ENCODE data around the gene IQSEC1. TPM values are rescaled to one million over a fixed set of nuclear protein-coding genes. Genes with fewer than 3 reads are reported as not detected.

The IQSEC1 gene
- polyA plus RNA-seq, 3 donors from 2014 or later: 9.0 to 40.5 (median 15.3) TPM

GRCh38 chr3:13112521-13113345, 39.5 kb upstream of the IQSEC1 start:
- H3K4me3 Mint-ChIP-seq: no peak overlapping the region
- H3K4me1 Mint-ChIP-seq: peaks cover 7 to 8% of the 10 kb centered on the region in 2 donors
- H3K27me3 Mint-ChIP-seq (ENCODE audit: low read depth in 3 of 3): peaks cover 2 to 4% (median 2%) of the 10 kb centered on the region in 3 donors
- DNase-seq: no peak
- no peaks in the 10 kb centered on the region for H3K9me3 Mint-ChIP-seq
- H3K36me3 Mint-ChIP-seq: no peaks in the 10 kb centered on the region
- no peak overlapping the region for H3K27ac Mint-ChIP-seq

- Mint-ChIP-seq H3K36me3 (no peaks in the 10 kb centered on the region), H3K4me3 (no peak overlapping the region), H3K4me1 (peaks cover 7 to 8% of the 10 kb centered on the region in 2 donors), H3K27me3 (ENCODE audit: low read depth in 3 of 3) (peaks cover 2 to 4% (median 2%) of the 10 kb centered on the region in 3 donors), H3K9me3 (no peaks in the 10 kb centered on the region), H3K27ac (peak overlapping the region in 1 of 6 donors; percentile 16)
- DNase-seq: no peak
These were observed 38.8 kb upstream of the IQSEC1 start for GRCh38 chr3:13111873-13112520.

GRCh38 chr3:13111173-13111872, 38.1 kb upstream of the IQSEC1 start:
- Mint-ChIP-seq H3K4me1 (peaks cover 7 to 8% of the 10 kb centered on the region in 2 donors), H3K27me3 (ENCODE audit: low read depth in 3 of 3) (peaks cover 2 to 4% (median 2%) of the 10 kb centered on the region in 3 donors), H3K36me3 (no peaks in the 10 kb centered on the region), H3K4me3 (no peak overlapping the region), H3K9me3 (no peaks in the 10 kb centered on the region), H3K27ac (peak overlapping the region in 2 of 6 donors; percentile 21 to 74)
- DNase-seq: no peak

GRCh38 chr3:13110678-13111116, 37.5 kb upstream of the IQSEC1 start:
- peaks cover 2 to 4% (median 2%) of the 10 kb centered on the region in 3 donors for H3K27me3 Mint-ChIP-seq (ENCODE audit: low read depth in 3 of 3)
- H3K9me3 Mint-ChIP-seq: no peaks in the 10 kb centered on the region
- peak overlapping the region in 3 of 6 donors; percentile 55 to 74 (median 74) for H3K27ac Mint-ChIP-seq
- H3K4me1 Mint-ChIP-seq: peaks cover 7 to 8% of the 10 kb centered on the region in 2 donors
- peak; percentile 26 to 37 (median 30) for DNase-seq
- H3K4me3 Mint-ChIP-seq: no peak overlapping the region
- H3K36me3 Mint-ChIP-seq: no peaks in the 10 kb centered on the region

- Mint-ChIP-seq H3K27ac (no peak overlapping the region), H3K27me3 (ENCODE audit: low read depth in 3 of 3) (peaks cover 0 to 7% (median 2%) of the 10 kb centered on the region in 3 donors), H3K36me3 (no peaks in the 10 kb centered on the region), H3K4me3 (no peak overlapping the region), H3K9me3 (no peaks in the 10 kb centered on the region), H3K4me1 (peaks cover 7 to 8% of the 10 kb centered on the region in 2 donors)
- DNase-seq: no peak
These were observed 36.3 kb upstream of the IQSEC1 start for GRCh38 chr3:13109516-13109915.

GRCh38 chr3:13108861-13109260, 35.6 kb upstream of the IQSEC1 start:
- H3K4me3 Mint-ChIP-seq: no peak overlapping the region
- peaks cover 0 to 10% (median 2%) of the 10 kb centered on the region in 3 donors for H3K27me3 Mint-ChIP-seq (ENCODE audit: low read depth in 3 of 3)
- H3K4me1 Mint-ChIP-seq: peaks cover 7 to 8% of the 10 kb centered on the region in 2 donors
- H3K36me3 Mint-ChIP-seq: no peaks in the 10 kb centered on the region
- DNase-seq: no peak
- no peaks in the 10 kb centered on the region for H3K9me3 Mint-ChIP-seq
- no peak overlapping the region for H3K27ac Mint-ChIP-seq

GRCh38 chr3:13107661-13108060, 34.4 kb upstream of the IQSEC1 start:
- H3K27ac Mint-ChIP-seq: no peak overlapping the region
- DNase-seq: no peak
- peaks cover 0 to 8% (median 4%) of the 10 kb centered on the region in 3 donors for H3K27me3 Mint-ChIP-seq (ENCODE audit: low read depth in 3 of 3)
- H3K36me3 Mint-ChIP-seq: no peaks in the 10 kb centered on the region
- peaks cover 7 to 8% of the 10 kb centered on the region in 2 donors for H3K4me1 Mint-ChIP-seq
- H3K4me3 Mint-ChIP-seq: no peak overlapping the region
- no peaks in the 10 kb centered on the region for H3K9me3 Mint-ChIP-seq

GRCh38 chr3:13106308-13107001, 33.2 kb upstream of the IQSEC1 start:
- no peak overlapping the region for H3K27ac Mint-ChIP-seq
- peaks cover 7% of the 10 kb centered on the region in 2 donors for H3K4me1 Mint-ChIP-seq
- peaks cover 0 to 8% (median 4%) of the 10 kb centered on the region in 3 donors for H3K27me3 Mint-ChIP-seq (ENCODE audit: low read depth in 3 of 3)
- no peaks in the 10 kb centered on the region for H3K9me3 Mint-ChIP-seq
- H3K36me3 Mint-ChIP-seq: no peaks in the 10 kb centered on the region
- H3K4me3 Mint-ChIP-seq: no peak overlapping the region
- DNase-seq: no peak

GRCh38 chr3:13105896-13106250, 32.6 kb upstream of the IQSEC1 start:
- no peak for DNase-seq
- Mint-ChIP-seq H3K27me3 (ENCODE audit: low read depth in 3 of 3) (peaks cover 0 to 8% (median 5%) of the 10 kb centered on the region in 3 donors), H3K9me3 (no peaks in the 10 kb centered on the region), H3K4me3 (no peak overlapping the region), H3K27ac (no peak overlapping the region), H3K36me3 (no peaks in the 10 kb centered on the region), H3K4me1 (peaks cover 5% of the 10 kb centered on the region in 2 donors)

GRCh38 chr3:13105181-13105895, 32.1 kb upstream of the IQSEC1 start:
- Mint-ChIP-seq H3K4me3 (no peak overlapping the region), H3K9me3 (no peaks in the 10 kb centered on the region), H3K36me3 (no peaks in the 10 kb centered on the region), H3K27ac (no peak overlapping the region), H3K27me3 (ENCODE audit: low read depth in 3 of 3) (peaks cover 0 to 10% (median 3%) of the 10 kb centered on the region in 3 donors), H3K4me1 (peaks cover 0 to under 1% of the 10 kb centered on the region in 2 donors)
- no peak for DNase-seq

GRCh38 chr3:13104511-13104910, 31.3 kb upstream of the IQSEC1 start:
- DNase-seq: no peak
- Mint-ChIP-seq H3K9me3 (no peaks in the 10 kb centered on the region), H3K36me3 (no peaks in the 10 kb centered on the region), H3K27me3 (ENCODE audit: low read depth in 3 of 3) (peaks cover 0 to 10% (median 3%) of the 10 kb centered on the region in 3 donors), H3K4me1 (no peaks in the 10 kb centered on the region), H3K4me3 (no peak overlapping the region), H3K27ac (no peak overlapping the region)

GRCh38 chr3:13103416-13104058, 30.3 kb upstream of the IQSEC1 start:
- H3K27ac Mint-ChIP-seq: peak overlapping the region in 1 of 6 donors; percentile 13
- no peaks in the 10 kb centered on the region for H3K36me3 Mint-ChIP-seq
- DNase-seq: no peak
- H3K4me3 Mint-ChIP-seq: no peak overlapping the region
- H3K4me1 Mint-ChIP-seq: no peaks in the 10 kb centered on the region
- H3K9me3 Mint-ChIP-seq: peaks cover 0 to 1% (median 0%) of the 10 kb centered on the region in 6 donors
- H3K27me3 Mint-ChIP-seq (ENCODE audit: low read depth in 3 of 3): peaks cover 0 to 10% (median 3%) of the 10 kb centered on the region in 3 donors

All from immature natural killer cell (primary cell).